Mesenchymal stem cell (in vitro differentiated cells and primary cell): ENCODE measurements around the gene FTH1.
"Not testable (repeated sequence)": the region's sequence is repeated elsewhere in the genome, so short reads cannot be mapped to it uniquely, and the experiment has no call there.

Source experiments
- DNase-seq: peaks from one replicate; pipeline ENCODE4 v3.0.0-alpha.2; 2013
- H2AFZ ChIP-seq: one replicate; pipeline ENCODE4 v1.6.1; 2013; ENCODE audit warnings: low read depth, mild to moderate bottlenecking, control low read depth, inconsistent platforms, low read length, moderate library complexity
- H2AK5ac ChIP-seq: 2 replicates; pipeline ENCODE4 v1.6.1; 2013; ENCODE audit warnings: low read length, moderate library complexity, mild to moderate bottlenecking, inconsistent platforms; ENCODE audit not compliant: severe bottlenecking
- H2BK120ac ChIP-seq: one replicate; pipeline ENCODE4 v1.6.1; 2013; ENCODE audit warnings: low read depth, mild to moderate bottlenecking, inconsistent platforms, low read length, moderate library complexity
- H2BK12ac ChIP-seq, 2 experiments: one replicate each; pipeline ENCODE4 v1.6.1; 2013; ENCODE audit warnings: inconsistent platforms in 2 of 2, low read length in 2 of 2, mild to moderate bottlenecking in 2 of 2, moderate library complexity in 2 of 2, control low read depth in 1 of 2
- H2BK15ac ChIP-seq: one replicate; pipeline ENCODE4 v1.6.1; 2013; ENCODE audit warnings: mild to moderate bottlenecking, low read depth, inconsistent platforms; ENCODE audit not compliant: poor library complexity, severe bottlenecking
- H2BK5ac ChIP-seq: 2 replicates; pipeline ENCODE4 v1.6.1; 2013; ENCODE audit warnings: low read depth, mild to moderate bottlenecking, low read length, control low read depth, inconsistent platforms; ENCODE audit not compliant: poor library complexity, severe bottlenecking
- H3K14ac ChIP-seq, 2 experiments: one replicate each; pipeline ENCODE4 v1.6.1; 2013; ENCODE audit warnings: inconsistent platforms in 2 of 2, low read length in 2 of 2, control low read depth in 1 of 2, mild to moderate bottlenecking in 1 of 2, moderate library complexity in 1 of 2
- H3K18ac ChIP-seq, 2 experiments: one replicate each; pipeline ENCODE4 v1.6.1; 2013; ENCODE audit warnings: inconsistent platforms in 2 of 2, low read length in 2 of 2, control low read depth in 1 of 2, low read depth in 1 of 2, mild to moderate bottlenecking in 1 of 2
- H3K23ac ChIP-seq, 2 experiments: one replicate each; pipeline ENCODE4 v1.6.1; 2013; ENCODE audit warnings: inconsistent platforms in 2 of 2, low read length in 2 of 2, mild to moderate bottlenecking in 2 of 2, moderate library complexity in 2 of 2, control low read depth in 1 of 2
- H3K27ac ChIP-seq: 2 replicates; pipeline ENCODE4 v1.5.1; 2013; ENCODE audit warnings: mild to moderate bottlenecking, moderate library complexity, low read length, control low read depth, inconsistent platforms; ENCODE audit not compliant: poor library complexity, severe bottlenecking
- H3K27me3 ChIP-seq, 2 experiments: 2 replicates each; pipeline versions ENCODE4 v1.6.1 to v1.7.0; 2013; ENCODE audit warnings: low read length in 2 of 2, mild to moderate bottlenecking in 2 of 2, moderate library complexity in 2 of 2, control low read depth in 1 of 2, inconsistent platforms in 1 of 2; ENCODE audit not compliant: control insufficient read depth in 1 of 2, insufficient read depth in 1 of 2
- H3K36me3 ChIP-seq, 2 experiments: 2 replicates each; pipeline versions ENCODE4 v1.6.1 to v1.7.0; 2013; ENCODE audit warnings: low read length in 2 of 2, control low read depth in 1 of 2, inconsistent platforms in 1 of 2, low read depth in 1 of 2, mild to moderate bottlenecking in 1 of 2; ENCODE audit not compliant: insufficient read depth in 2 of 2, control insufficient read depth in 1 of 2
- H3K4ac ChIP-seq, 2 experiments: one replicate each; pipeline ENCODE4 v1.6.1; 2013; ENCODE audit warnings: inconsistent platforms in 2 of 2, low read length in 2 of 2, mild to moderate bottlenecking in 2 of 2, moderate library complexity in 2 of 2, control low read depth in 1 of 2, low read depth in 1 of 2
- H3K4me1 ChIP-seq: 2 replicates; pipeline ENCODE4 v1.6.1; 2013; ENCODE audit warnings: low read depth, low read length, control low read depth; ENCODE audit not compliant: control insufficient read depth, insufficient read depth
- H3K4me2 ChIP-seq: 2 replicates; pipeline ENCODE4 v1.6.1; 2013; ENCODE audit warnings: low read length, mild to moderate bottlenecking, inconsistent platforms; ENCODE audit not compliant: poor library complexity, severe bottlenecking
- H3K4me3 ChIP-seq, 2 experiments: 2 replicates each; pipeline versions ENCODE4 v1.5.1 to v1.7.0; 2013; ENCODE audit warnings: low read length in 2 of 2, mild to moderate bottlenecking in 2 of 2, control low read depth in 1 of 2, low read depth in 1 of 2; ENCODE audit not compliant: insufficient read depth in 1 of 2
- H3K79me1 ChIP-seq: replicated peaks from 2 replicates; pipeline ENCODE4 v1.6.1; 2013; ENCODE audit warnings: mild to moderate bottlenecking, control low read depth, low read length, inconsistent platforms; ENCODE audit not compliant: poor library complexity, severe bottlenecking
- H3K9ac ChIP-seq: 2 replicates; pipeline ENCODE4 v1.7.0; 2013; ENCODE audit warnings: mild to moderate bottlenecking, low read length, moderate library complexity
- H3K9me3 ChIP-seq: 2 replicates; pipeline ENCODE4 v1.7.0; 2013; ENCODE audit warnings: mild to moderate bottlenecking, low read length; ENCODE audit not compliant: control insufficient read depth
- H4K8ac ChIP-seq: one replicate; pipeline ENCODE4 v1.6.1; 2013; ENCODE audit warnings: inconsistent platforms, mild to moderate bottlenecking, low read length, moderate library complexity
- H4K91ac ChIP-seq: one replicate; pipeline ENCODE4 v1.6.1; 2013; ENCODE audit warnings: mild to moderate bottlenecking, low read length, inconsistent platforms
- WGBS: methylation state at CpG from one replicate; pipeline ENCODE4 v1.1.7; 2013; ENCODE audit warnings: mixed read lengths; 5-methylcytosine and 5-hydroxymethylcytosine counted together

The FTH1 gene

GRCh38 chr11:61955422-61956135, 11.9 kb downstream of the FTH1 start:
- peak overlapping the region; percentile 98 for H4K8ac ChIP-seq
- peaks cover 3 to 42% of the 10 kb centered on the region in 2 experiments for H3K36me3 ChIP-seq
- peak; percentile 35 for DNase-seq
- H3K4ac ChIP-seq, result peak overlapping the region; percentile 83 to 88
- H2AK5ac ChIP-seq, result no peak overlapping the region
- peaks cover 0 to 23% of the 10 kb centered on the region in 2 experiments for H3K27me3 ChIP-seq
- H3K23ac ChIP-seq, result no peak overlapping the region
- H3K79me1 ChIP-seq, result no peaks in the 10 kb centered on the region
- H2AFZ ChIP-seq, result no peak overlapping the region
- H2BK15ac ChIP-seq, result peak overlapping the region; percentile 94
- H2BK120ac ChIP-seq, result peak overlapping the region; percentile 99
- H3K18ac ChIP-seq, result peak overlapping the region; percentile 74 to 83
- H3K4me1 ChIP-seq, result peaks cover 13% of the 10 kb centered on the region
- H3K4me3 ChIP-seq, result peak overlapping the region; percentile 2 to 76
- no peak overlapping the region for H2BK5ac ChIP-seq
- no peaks in the 10 kb centered on the region for H3K9me3 ChIP-seq
- H2BK12ac ChIP-seq, result peak overlapping the region; percentile 80 to 95
- peak overlapping the region; percentile 75 for H3K4me2 ChIP-seq
- peak overlapping the region; percentile 91 for H3K9ac ChIP-seq
- WGBS, result 10% methylated on average over 56 of the region's 56 CpGs
- peak overlapping the region; percentile 96 for H4K91ac ChIP-seq
- H3K14ac ChIP-seq, result peak overlapping the region; percentile 82 to 95
- no peak overlapping the region for H3K27ac ChIP-seq

GRCh38 chr11:61954851-61955421, 12.5 kb downstream of the FTH1 start:
- no peaks in the 10 kb centered on the region for H3K79me1 ChIP-seq
- no peak overlapping the region for H2BK5ac ChIP-seq
- H3K23ac ChIP-seq, result no peak overlapping the region
- H4K8ac ChIP-seq, result peak overlapping the region; percentile 98
- H4K91ac ChIP-seq, result peak overlapping the region; percentile 94
- H3K9ac ChIP-seq, result peak overlapping the region; percentile 91
- DNase-seq, result peak; percentile 95
- peaks cover 0 to 23% of the 10 kb centered on the region in 2 experiments for H3K27me3 ChIP-seq
- H3K4ac ChIP-seq, result peak overlapping the region; percentile 68 to 86
- H2BK15ac ChIP-seq, result peak overlapping the region; percentile 94
- no peak overlapping the region for H3K27ac ChIP-seq
- WGBS, result 11% methylated on average over 19 of the region's 21 CpGs
- H3K14ac ChIP-seq, result no peak overlapping the region
- peak overlapping the region; percentile 75 for H3K4me2 ChIP-seq
- no peak overlapping the region for H2AK5ac ChIP-seq
- H3K4me3 ChIP-seq, result peak overlapping the region in 1 of 2 experiments; percentile 76
- peak overlapping the region; percentile 70 for H2AFZ ChIP-seq
- peaks cover 13% of the 10 kb centered on the region for H3K4me1 ChIP-seq
- peak overlapping the region; percentile 74 to 83 for H3K18ac ChIP-seq
- H2BK12ac ChIP-seq, result peak overlapping the region; percentile 69 to 87
- H3K36me3 ChIP-seq, result peaks cover 3 to 38% of the 10 kb centered on the region in 2 experiments
- no peaks in the 10 kb centered on the region for H3K9me3 ChIP-seq
- H2BK120ac ChIP-seq, result peak overlapping the region; percentile 99

GRCh38 chr11:61954106-61954850, 13.2 kb downstream of the FTH1 start:
- Histone ChIP-seq H3K23ac (no peak overlapping the region), H3K4me3 (peak overlapping the region in 1 of 2 experiments; percentile 27), H4K8ac (peak overlapping the region; percentile 95), H3K4me1 (peaks cover 16% of the 10 kb centered on the region), H2BK12ac (peak overlapping the region; percentile 69 to 87), H3K27ac (no peak overlapping the region), H2BK5ac (no peak overlapping the region), H2BK120ac (peak overlapping the region; percentile 99), H3K4ac (peak overlapping the region; percentile 55 to 86), H3K4me2 (no peak overlapping the region), H3K14ac (peak overlapping the region in 1 of 2 experiments; percentile 20), H2AK5ac (no peak overlapping the region), H3K79me1 (no peaks in the 10 kb centered on the region), H3K9me3 (no peaks in the 10 kb centered on the region), H4K91ac (peak overlapping the region; percentile 94), H3K18ac (peak overlapping the region; percentile 74 to 83), H2BK15ac (peak overlapping the region; percentile 82), H3K36me3 (peaks cover 3 to 31% of the 10 kb centered on the region in 2 experiments), H3K27me3 (peaks cover 0 to 23% of the 10 kb centered on the region in 2 experiments), H2AFZ (peak overlapping the region; percentile 70), H3K9ac (peak overlapping the region; percentile 91)
- no peak for DNase-seq
- 98% methylated on average over 8 of the region's 9 CpGs for WGBS

GRCh38 chr11:61953632-61954031, 13.8 kb downstream of the FTH1 start:
- H3K4ac ChIP-seq, H3K79me1 ChIP-seq, H3K9ac ChIP-seq, H4K91ac ChIP-seq, H3K18ac ChIP-seq, H3K27ac ChIP-seq, H2AFZ ChIP-seq, DNase-seq, H2BK12ac ChIP-seq, H3K14ac ChIP-seq, H2BK120ac ChIP-seq, H2AK5ac ChIP-seq, H3K23ac ChIP-seq, H4K8ac ChIP-seq, H3K9me3 ChIP-seq, H2BK5ac ChIP-seq, H2BK15ac ChIP-seq, H3K4me2 ChIP-seq, H3K4me3 ChIP-seq: not testable (repeated sequence)
- H3K36me3 ChIP-seq, result peaks cover 3 to 25% of the 10 kb centered on the region in 2 experiments
- peaks cover 0 to 23% of the 10 kb centered on the region in 2 experiments for H3K27me3 ChIP-seq
- peaks cover 16% of the 10 kb centered on the region for H3K4me1 ChIP-seq
- WGBS, result 100% methylated on average over 3 of the region's 5 CpGs
